H9 (cell line): ENCODE measurements around the gene ICAM2. TPM values are rescaled to one million over a fixed set of nuclear protein-coding genes. Genes with fewer than 3 reads are reported as not detected.

Experiments
- DNase-seq: peaks from one replicate; pipeline ENCODE4 v3.0.0-alpha.2; 2017
- H2AFZ ChIP-seq: one replicate; pipeline ENCODE4 v1.6.1; 2013; ENCODE audit warnings: mild to moderate bottlenecking, low read length, control low read depth, moderate library complexity
- H2AK5ac ChIP-seq: 2 replicates; pipeline ENCODE4 v1.6.1; 2013; ENCODE audit warnings: low read length, control low read depth, mixed read lengths; ENCODE audit not compliant: insufficient read length
- H2BK120ac ChIP-seq: one replicate; pipeline ENCODE4 v1.6.1; 2013; ENCODE audit warnings: low read depth, mild to moderate bottlenecking, low read length, control low read depth, inconsistent platforms; ENCODE audit not compliant: poor library complexity, severe bottlenecking
- H2BK12ac ChIP-seq: 2 replicates; pipeline ENCODE4 v1.6.1; 2013; ENCODE audit warnings: low read length, control low read depth, mixed read lengths, low read depth; ENCODE audit not compliant: insufficient read length
- H2BK15ac ChIP-seq: 2 replicates; pipeline ENCODE4 v1.6.1; 2013; ENCODE audit warnings: low read depth, low read length, control low read depth
- H2BK20ac ChIP-seq: one replicate; pipeline ENCODE4 v1.6.1; 2013; ENCODE audit warnings: low read depth, mild to moderate bottlenecking, low read length, control low read depth, inconsistent platforms; ENCODE audit not compliant: poor library complexity, severe bottlenecking
- H2BK5ac ChIP-seq: 2 replicates; pipeline ENCODE4 v1.6.1; 2013; ENCODE audit warnings: low read length, control low read depth, mixed read lengths; ENCODE audit not compliant: insufficient read length
- H3K14ac ChIP-seq: 2 replicates; pipeline ENCODE4 v1.6.1; 2013; ENCODE audit warnings: low read length, control low read depth; ENCODE audit not compliant: insufficient read depth
- H3K18ac ChIP-seq: 2 replicates; pipeline ENCODE4 v1.6.1; 2013; ENCODE audit warnings: low read depth, mild to moderate bottlenecking, mixed read lengths, low read length, control low read depth; ENCODE audit not compliant: insufficient read length
- H3K23ac ChIP-seq: 2 replicates; pipeline ENCODE4 v1.6.1; 2013; ENCODE audit warnings: low read length, control low read depth, mixed read lengths, low read depth; ENCODE audit not compliant: insufficient read length
- H3K23me2 ChIP-seq: 2 replicates; pipeline ENCODE4 v1.6.1; 2013; ENCODE audit warnings: low read depth, mild to moderate bottlenecking, mixed read lengths, low read length, control low read depth; ENCODE audit not compliant: insufficient read length, poor library complexity, severe bottlenecking
- H3K27ac ChIP-seq: 2 replicates; pipeline ENCODE4 v1.5.1; 2013; ENCODE audit warnings: low read length, control low read depth, mixed read lengths, low read depth; ENCODE audit not compliant: insufficient read length
- H3K27me3 ChIP-seq: 2 replicates; pipeline ENCODE4 v1.6.1; 2013; ENCODE audit warnings: low read length, control low read depth, inconsistent platforms; ENCODE audit not compliant: insufficient read depth
- H3K4ac ChIP-seq: 2 replicates; pipeline ENCODE4 v1.6.1; 2013; ENCODE audit warnings: low read depth, mild to moderate bottlenecking, control low read depth, inconsistent platforms, low read length, moderate library complexity
- H3K4me1 ChIP-seq: 2 replicates; pipeline ENCODE4 v1.6.1; 2013; ENCODE audit warnings: low read length, control low read depth, inconsistent platforms; ENCODE audit not compliant: insufficient read depth
- H3K4me2 ChIP-seq: 2 replicates; pipeline ENCODE4 v1.6.1; 2013; ENCODE audit warnings: low read length, control low read depth, mixed read lengths; ENCODE audit not compliant: insufficient read length, insufficient read depth
- H3K56ac ChIP-seq: 2 replicates; pipeline ENCODE4 v1.6.1; 2013; ENCODE audit warnings: low read depth, mild to moderate bottlenecking, mixed read lengths, low read length, control low read depth; ENCODE audit not compliant: insufficient read length
- H3K79me1 ChIP-seq: 2 replicates; pipeline ENCODE4 v1.6.1; 2013; ENCODE audit warnings: low read depth, mild to moderate bottlenecking, moderate library complexity, low read length, control low read depth, inconsistent platforms; ENCODE audit not compliant: insufficient read depth, poor library complexity, severe bottlenecking
- H3K79me2 ChIP-seq: 2 replicates; pipeline ENCODE4 v1.6.1; 2013; ENCODE audit warnings: low read length, control low read depth, inconsistent platforms; ENCODE audit not compliant: insufficient read depth
- H3K9ac ChIP-seq: 2 replicates; pipeline ENCODE4 v1.6.1; 2013; ENCODE audit warnings: low read length, control low read depth, mixed read lengths; ENCODE audit not compliant: insufficient read length; ENCODE audit errors: extremely low read depth
- H3K9me3 ChIP-seq: one replicate; pipeline ENCODE4 v1.6.1; 2013; ENCODE audit warnings: low read depth, low read length, inconsistent platforms; ENCODE audit not compliant: control insufficient read depth
- H3T11ph ChIP-seq: one replicate; pipeline ENCODE4 v1.6.1; 2013; ENCODE audit warnings: mild to moderate bottlenecking, low read length, control low read depth, inconsistent platforms
- H4K20me1 ChIP-seq: one replicate; pipeline ENCODE4 v1.6.1; 2013; ENCODE audit not compliant: control insufficient read depth, insufficient read length, insufficient read depth
- H4K5ac ChIP-seq: 2 replicates; pipeline ENCODE4 v1.6.1; 2013; ENCODE audit warnings: low read depth, mild to moderate bottlenecking, mixed read lengths, low read length, control low read depth; ENCODE audit not compliant: insufficient read length
- H4K8ac ChIP-seq: replicated peaks from 2 replicates; pipeline ENCODE4 v1.6.1; 2013; ENCODE audit warnings: low read length, control low read depth, mixed read lengths, low read depth; ENCODE audit not compliant: insufficient read length
- H4K91ac ChIP-seq: 2 replicates; pipeline ENCODE4 v1.6.1; 2013; ENCODE audit warnings: low read depth, mild to moderate bottlenecking, moderate library complexity, mixed read lengths, low read length, control low read depth; ENCODE audit not compliant: insufficient read length
- H3K27ac Mint-ChIP-seq, 3 experiments: 2 replicates in 2 of 3; 3 replicates in 1 of 3; pipeline ENCODE4 v1.8.0; 2020 to 2021; ENCODE audit warnings: mixed read lengths in 3 of 3, mild to moderate bottlenecking in 1 of 3, moderate library complexity in 1 of 3
- H3K27me3 Mint-ChIP-seq: 2 replicates; pipeline ENCODE4 v1.8.0; 2021; ENCODE audit warnings: low read depth, mild to moderate bottlenecking, moderate library complexity, mixed read lengths
- H3K36me3 Mint-ChIP-seq, 3 experiments: 2 replicates in 2 of 3; 3 replicates in 1 of 3; pipeline ENCODE4 v1.8.0; 2020 to 2021; ENCODE audit warnings: low read depth in 3 of 3, mixed read lengths in 3 of 3; ENCODE audit not compliant: insufficient read depth in 1 of 3
- H3K4me1 Mint-ChIP-seq, 2 experiments: 2 replicates each; pipeline ENCODE4 v1.8.0; 2020; ENCODE audit warnings: mixed read lengths in 2 of 2
- H3K4me3 Mint-ChIP-seq, 2 experiments: 2 replicates in 1 of 2; 3 replicates in 1 of 2; pipeline ENCODE4 v1.8.0; 2020 to 2021; ENCODE audit warnings: mild to moderate bottlenecking in 2 of 2, mixed read lengths in 2 of 2, moderate library complexity in 1 of 2
- H3K9me3 Mint-ChIP-seq, 2 experiments: 2 replicates in 1 of 2; 3 replicates in 1 of 2; pipeline ENCODE4 v1.8.0; 2020; ENCODE audit warnings: mild to moderate bottlenecking in 2 of 2, mixed read lengths in 2 of 2, moderate library complexity in 1 of 2
- WGBS: extraction: QIAGEN DNeasy Blood & Tissue Kit; methylation state at CpG from one replicate; pipeline ENCODE4 v1.1.7; 2013; ENCODE audit warnings: missing lambda C conversion rate, low lambda C conversion rate, mixed read lengths; ENCODE audit not compliant: insufficient read length; ENCODE audit errors: extremely low coverage; 5-methylcytosine and 5-hydroxymethylcytosine counted together
- total RNA-seq: library from RNA; stranded (reverse); gene quantifications from 2 replicates; pipeline ENCODE4 v1.2.1, GENCODE V29; 2021
- TF ChIP-seq, protein P1 (sequence below): fragments of 200-600 bp; sonication (generic); conservative IDR thresholded peaks from 3 replicates; pipeline ENCODE4 v1.8.0; 2021; ENCODE audit warnings: antibody characterized with exemption, mild to moderate bottlenecking

ICAM2 gene
- total RNA-seq, 1 experiment from 2014 or later = 0.28 TPM

DNA sequence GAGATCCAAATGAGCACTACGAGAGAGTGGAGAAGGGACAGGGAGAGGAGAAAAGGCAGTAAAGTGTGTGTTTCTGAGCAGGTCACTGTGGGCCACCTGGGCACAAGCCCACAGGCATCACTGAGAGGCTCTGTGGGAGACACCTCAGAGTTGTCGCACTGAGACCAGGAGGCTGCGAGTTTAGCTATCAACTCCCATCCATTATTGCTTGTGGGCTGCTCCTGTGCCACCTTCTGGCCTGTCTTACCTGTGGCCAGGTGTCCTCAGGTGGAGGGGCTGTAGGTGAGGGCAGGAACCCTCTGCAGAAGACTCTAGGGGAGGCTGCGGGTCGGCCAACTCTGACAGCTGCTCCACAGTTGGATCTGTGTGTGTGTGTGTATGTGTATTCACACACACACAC, 24.8 kb downstream of the ICAM2 start:
- H2AFZ ChIP-seq = no peak overlapping the region
- peaks cover 78% of the 10 kb centered on the region for H3K27me3 Mint-ChIP-seq

More for the DNA sequence above, 24.8 kb downstream of the ICAM2 start:
- 0 out of 2 replicates have a peak, but pooled peaks cover 3% of the 10 kb centered on the region for H3K4me1 ChIP-seq
- no peaks in the 10 kb centered on the region for H4K20me1 ChIP-seq
- no peak overlapping the region for H3K23ac ChIP-seq
- Mint-ChIP-seq H3K4me3 (no peak overlapping the region), H3K4me1 (peaks cover 3 to 15% of the 10 kb centered on the region in 2 experiments), H3K27ac (no peak overlapping the region), H3K36me3 (0 out of 7 replicates have a peak, but pooled peaks cover 0 to 2% (median 0%) of the 10 kb centered on the region in 3 experiments), H3K9me3 (no peaks in the 10 kb centered on the region; a peak in 2 of 5 replicates)
- H3K4ac ChIP-seq = no peak overlapping the region
- H3K79me1 ChIP-seq = no peaks in the 10 kb centered on the region
- H2BK120ac ChIP-seq = no peak overlapping the region
- TF ChIP-seq, protein P1, sequence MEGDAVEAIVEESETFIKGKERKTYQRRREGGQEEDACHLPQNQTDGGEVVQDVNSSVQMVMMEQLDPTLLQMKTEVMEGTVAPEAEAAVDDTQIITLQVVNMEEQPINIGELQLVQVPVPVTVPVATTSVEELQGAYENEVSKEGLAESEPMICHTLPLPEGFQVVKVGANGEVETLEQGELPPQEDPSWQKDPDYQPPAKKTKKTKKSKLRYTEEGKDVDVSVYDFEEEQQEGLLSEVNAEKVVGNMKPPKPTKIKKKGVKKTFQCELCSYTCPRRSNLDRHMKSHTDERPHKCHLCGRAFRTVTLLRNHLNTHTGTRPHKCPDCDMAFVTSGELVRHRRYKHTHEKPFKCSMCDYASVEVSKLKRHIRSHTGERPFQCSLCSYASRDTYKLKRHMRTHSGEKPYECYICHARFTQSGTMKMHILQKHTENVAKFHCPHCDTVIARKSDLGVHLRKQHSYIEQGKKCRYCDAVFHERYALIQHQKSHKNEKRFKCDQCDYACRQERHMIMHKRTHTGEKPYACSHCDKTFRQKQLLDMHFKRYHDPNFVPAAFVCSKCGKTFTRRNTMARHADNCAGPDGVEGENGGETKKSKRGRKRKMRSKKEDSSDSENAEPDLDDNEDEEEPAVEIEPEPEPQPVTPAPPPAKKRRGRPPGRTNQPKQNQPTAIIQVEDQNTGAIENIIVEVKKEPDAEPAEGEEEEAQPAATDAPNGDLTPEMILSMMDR = no peak
- H3K27ac ChIP-seq = no peak overlapping the region
- H2AK5ac ChIP-seq = no peak overlapping the region
- no peak overlapping the region for H2BK15ac ChIP-seq
- no peak overlapping the region for H3K14ac ChIP-seq
- peaks cover 6% of the 10 kb centered on the region; the same call in 1 of the 2 replicates for H3K27me3 ChIP-seq
- H4K5ac ChIP-seq = no peak overlapping the region
- H3K18ac ChIP-seq = no peak overlapping the region
- no peak overlapping the region for H3K9ac ChIP-seq
- H3K9me3 ChIP-seq = no peaks in the 10 kb centered on the region
- peak; percentile 29 for DNase-seq
- H3K23me2 ChIP-seq = peaks cover 11% of the 10 kb centered on the region
- no peak overlapping the region for H4K91ac ChIP-seq
- H3T11ph ChIP-seq = no peak overlapping the region
- no CpG with 5 or more reads among the region's 5 CpGs for WGBS
- no peak overlapping the region for H4K8ac ChIP-seq
- no peak overlapping the region for H3K4me2 ChIP-seq
- no peak overlapping the region for H2BK20ac ChIP-seq
- no peak overlapping the region for H2BK12ac ChIP-seq
- H3K79me2 ChIP-seq = no peaks in the 10 kb centered on the region
- H2BK5ac ChIP-seq = no peak overlapping the region
- H3K56ac ChIP-seq = no peak overlapping the region
